T-cell (primary cell): ENCODE data around the gene LENEP. TPM values are rescaled to one million over a fixed set of nuclear protein-coding genes. Genes with fewer than 3 reads are reported as not detected.
"Not testable (repeated sequence)": the region's sequence is repeated elsewhere in the genome, so short reads cannot be mapped to it uniquely, and the experiment has no call there.

Experiments
- ATAC-seq, 4 experiments: fragments of 200-7000 bp in 3 of 4; fragments of 150-1000 bp in 1 of 4; cut with Tn5 transposase; replicated peaks in 1 of 4; 1 replicate in 3 of 4; 2 replicates in 1 of 4; pipeline ENCODE4 v1.10.0; 2021; ENCODE audit warnings: moderate library complexity in 3 of 4, mild to moderate bottlenecking in 2 of 4, moderate number of reproducible peaks in 1 of 4
- CTCF ChIA-PET, 2 donors: fragments of 300-600 bp; sonication (Branson Sonifier 250); formaldehyde crosslinking; loops; one replicate each; lab custom pipeline; 2022; ENCODE audit warnings: antibody characterized with exemption in 2 of 2; lab: Charles Lee
- POLR2A ChIA-PET, 2 donors: fragments of 300-600 bp; sonication (Branson Sonifier 250); formaldehyde crosslinking; loops; one replicate each; lab custom pipeline; 2022; ENCODE audit warnings: antibody characterized with exemption in 2 of 2; lab: Charles Lee
- DNase-seq, 35 experiments: peaks; one replicate each; pipeline versions ENCODE4 v3.0.0 to v3.0.0-alpha.2; 2013 to 2023
- H3K27ac ChIP-seq: one replicate; pipeline ENCODE4 v1.5.1; 2013; ENCODE audit warnings: low read length
- H3K27me3 ChIP-seq, 2 experiments: replicated peaks in 1 of 2; 1 replicate in 1 of 2; 2 replicates in 1 of 2; pipeline versions ENCODE4 v1.6.1 to v1.7.0; 2013; ENCODE audit warnings: low read length in 1 of 2, mixed read lengths in 1 of 2; ENCODE audit not compliant: control insufficient read depth in 2 of 2, insufficient read depth in 2 of 2; ENCODE audit errors: extremely low read depth in 1 of 2
- H3K36me3 ChIP-seq, 2 donors: 1 replicate in 1 of 2; 2 replicates in 1 of 2; pipeline versions ENCODE4 v1.6.1 to v1.7.0; 2013; ENCODE audit warnings: low read length in 1 of 2; ENCODE audit not compliant: control insufficient read depth in 2 of 2, insufficient read depth in 1 of 2; ENCODE audit errors: extremely low read depth in 1 of 2
- H3K4me1 ChIP-seq, 2 experiments: 1 replicate in 1 of 2; 2 replicates in 1 of 2; pipeline versions ENCODE4 v1.6.1 to v1.7.0; 2013; ENCODE audit warnings: low read length in 2 of 2, mixed read lengths in 1 of 2; ENCODE audit not compliant: insufficient read depth in 2 of 2, control insufficient read depth in 1 of 2; ENCODE audit errors: extremely low read depth in 1 of 2
- H3K4me3 ChIP-seq, 2 donors: 1 replicate in 1 of 2; 2 replicates in 1 of 2; pipeline versions ENCODE4 v1.5.1 to v1.7.0; 2013; ENCODE audit warnings: mild to moderate bottlenecking in 2 of 2, low read length in 1 of 2, moderate library complexity in 1 of 2; ENCODE audit not compliant: control insufficient read depth in 1 of 2; ENCODE audit errors: extremely low read depth in 1 of 2
- H3K9me3 ChIP-seq: 2 replicates; pipeline ENCODE4 v1.7.0; 2013
- H3K27ac Mint-ChIP-seq, 2 donors: one replicate each; pipeline ENCODE4 v1.8.0; 2020 to 2021; ENCODE audit warnings: mild to moderate bottlenecking in 2 of 2, mixed read lengths in 2 of 2
- H3K27me3 Mint-ChIP-seq, 2 donors: one replicate each; pipeline ENCODE4 v1.8.0; 2021 to 2022; ENCODE audit warnings: mixed read lengths in 2 of 2
- H3K36me3 Mint-ChIP-seq: one replicate; pipeline ENCODE4 v1.8.0; 2021; ENCODE audit warnings: mixed read lengths
- H3K4me1 Mint-ChIP-seq, 3 donors: one replicate each; pipeline ENCODE4 v1.8.0; 2020 to 2022; ENCODE audit warnings: mixed read lengths in 3 of 3, mild to moderate bottlenecking in 1 of 3
- H3K4me3 Mint-ChIP-seq, 3 donors: one replicate each; pipeline ENCODE4 v1.8.0; 2020 to 2022; ENCODE audit warnings: mild to moderate bottlenecking in 3 of 3, mixed read lengths in 3 of 3, moderate library complexity in 3 of 3
- H3K9me3 Mint-ChIP-seq, 3 donors: one replicate each; pipeline ENCODE4 v1.8.0; 2020 to 2022; ENCODE audit warnings: mixed read lengths in 3 of 3
- WGBS: methylation state at CpG from one replicate; pipeline ENCODE4 v1.1.5; 2013; ENCODE audit warnings: missing lambda C conversion rate; ENCODE audit not compliant: insufficient coverage; 5-methylcytosine and 5-hydroxymethylcytosine counted together
- total RNA-seq, 35 experiments: library from RNA in 6 of 35; stranded (reverse) in 6 of 35; fragments of 120-200 nt in 1 of 35; gene quantifications; one replicate each; pipeline versions ENCODE4 v1.2.1 to v1.2.4 and lab custom pipeline; 2013 to 2026

LENEP gene
- total RNA-seq, 5 donors from 2014 or later (not counting 1 experiment from before 2014, with no cell fraction given) = 1.3 to 3.0 (median 1.6) TPM; not detected in 2

DNA sequence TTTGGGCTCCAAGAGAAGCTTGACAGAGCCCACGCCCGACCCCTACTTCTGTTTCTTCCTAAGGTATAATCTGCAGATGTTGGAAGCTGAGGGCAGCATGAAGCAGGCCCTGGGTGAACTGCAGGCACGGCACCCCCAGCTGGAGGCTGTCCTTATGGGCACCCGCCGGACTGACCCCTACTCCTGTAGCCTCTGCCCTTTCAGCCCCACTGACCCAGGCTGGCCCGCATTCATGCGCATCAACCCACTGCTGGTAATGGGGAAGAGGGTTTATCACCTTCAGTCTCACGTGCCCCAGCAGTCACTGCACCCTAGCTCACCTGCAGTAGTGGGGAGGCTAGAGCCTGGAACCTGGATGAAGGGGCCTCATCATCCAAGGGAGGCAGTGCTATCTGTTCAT, 3.1 kb upstream of the LENEP start:
- peaks cover 22% of the 10 kb centered on the region for H3K36me3 Mint-ChIP-seq
- H3K27me3 ChIP-seq = no peaks in the 10 kb centered on the region
- H3K36me3 ChIP-seq = peaks cover 13 to 53% of the 10 kb centered on the region in 2 donors
- ChIA-PET POLR2A (interaction anchor here in 1 of 2 donors (0.5 kb wide), 1 partner anchor 20 kb away, joined by 3 read pairs; no protein-coding TSS in a partner anchor), CTCF (interaction anchor here in 1 of 2 donors (0.9 kb wide), 1 partner anchor 9 kb away, joined by 3 read pairs; no protein-coding TSS in a partner anchor)
- H3K27ac ChIP-seq = no peak overlapping the region
- WGBS = 100% methylated on average over 2 of the region's 8 CpGs
- H3K4me1 Mint-ChIP-seq = peaks cover 12 to 19% (median 17%) of the 10 kb centered on the region in 3 donors
- no peak for DNase-seq
- no peak for ATAC-seq
- H3K27ac Mint-ChIP-seq = no peak overlapping the region
- H3K9me3 ChIP-seq = no peaks in the 10 kb centered on the region
- H3K9me3 Mint-ChIP-seq = no peaks in the 10 kb centered on the region
- H3K4me1 ChIP-seq = peaks cover 0 to 7% of the 10 kb centered on the region in 2 experiments
- no peak overlapping the region for H3K4me3 Mint-ChIP-seq
- no peak overlapping the region for H3K4me3 ChIP-seq
- no peaks in the 10 kb centered on the region for H3K27me3 Mint-ChIP-seq

DNA sequence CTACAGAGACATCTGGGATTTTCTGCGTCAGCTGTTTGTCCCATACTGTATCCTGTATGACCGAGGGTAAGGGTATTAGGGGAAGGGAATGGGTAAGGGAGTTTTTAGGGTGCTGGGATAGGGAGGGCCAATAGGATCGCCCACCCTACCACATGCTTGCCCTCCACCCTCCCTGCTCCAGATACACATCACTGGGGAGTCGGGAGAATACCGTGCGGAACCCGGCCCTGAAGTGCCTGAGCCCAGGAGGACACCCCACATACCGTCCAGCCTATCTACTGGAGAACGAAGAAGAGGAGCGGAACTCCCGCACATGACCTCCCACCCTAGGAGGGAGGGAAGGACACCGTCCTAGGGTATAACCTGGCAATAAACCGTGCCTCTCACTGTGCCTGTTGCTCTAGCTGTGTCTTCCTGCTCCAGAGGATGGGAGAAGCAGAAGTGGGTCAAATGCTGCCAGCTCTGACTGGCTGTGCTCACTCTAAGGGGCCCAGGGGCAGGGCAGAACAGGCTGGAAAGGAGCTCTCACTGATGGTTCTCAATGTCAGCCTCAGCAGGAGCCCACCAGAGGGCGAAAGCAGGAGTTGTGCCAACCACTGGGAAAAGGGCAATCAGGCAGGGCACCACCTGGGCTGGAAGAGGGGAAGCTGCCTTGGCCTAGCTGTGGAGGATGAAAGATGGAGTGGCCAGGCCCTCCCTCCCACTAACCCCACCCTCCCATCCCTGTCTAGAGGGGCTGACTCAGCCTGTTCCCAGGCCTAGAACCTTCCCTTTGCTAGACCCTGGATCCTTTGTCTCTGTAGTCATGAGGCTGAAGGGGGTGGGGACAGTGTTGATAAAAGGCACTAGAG, 440 bp upstream of the LENEP start:
- 81% methylated on average over 2 of the region's 14 CpGs for WGBS
- no peaks in the 10 kb centered on the region for H3K9me3 ChIP-seq
- no peaks in the 10 kb centered on the region for H3K27me3 ChIP-seq
- H3K36me3 ChIP-seq = peaks cover 13 to 38% of the 10 kb centered on the region in 2 donors
- Mint-ChIP-seq H3K9me3 (no peaks in the 10 kb centered on the region), H3K36me3 (peaks cover 16% of the 10 kb centered on the region), H3K27me3 (no peaks in the 10 kb centered on the region), H3K4me3 (no peak overlapping the region), H3K4me1 (peaks cover 18 to 28% (median 23%) of the 10 kb centered on the region in 3 donors), H3K27ac (no peak overlapping the region)
- H3K4me3 ChIP-seq = no peak overlapping the region
- DNase-seq (no peak), ATAC-seq (peak in 1 of 4 experiments; percentile 33)
- peaks cover 0 to 15% of the 10 kb centered on the region in 2 experiments for H3K4me1 ChIP-seq
- H3K27ac ChIP-seq = no peak overlapping the region
- POLR2A ChIA-PET = interaction anchor here in 1 of 2 donors (0.5 kb wide), 1 partner anchor 8 kb away, joined by 3 read pairs; no protein-coding TSS in a partner anchor
- CTCF ChIA-PET = interaction anchor here (0.6 to 1.8 kb wide), 3 partner anchors 8 to 86 kb away, joined by 3 to 5 read pairs (median 4); no protein-coding TSS in a partner anchor

DNA sequence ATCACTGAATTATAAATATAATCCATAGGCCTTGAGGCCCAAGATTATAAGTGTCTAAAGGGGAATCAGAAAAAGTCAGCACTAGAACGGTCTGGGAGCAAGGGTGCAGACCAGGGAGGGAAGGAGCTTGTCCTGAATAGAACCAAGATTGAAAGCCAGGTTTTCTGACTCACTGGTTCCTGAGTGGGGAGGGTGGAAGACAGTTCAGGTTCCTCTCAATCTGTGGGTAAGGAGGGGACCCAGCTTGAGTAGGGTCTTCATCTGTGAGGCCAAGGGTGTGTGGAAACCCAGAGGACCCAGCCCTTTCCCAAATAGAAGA, 842 bp downstream of the LENEP start:
- Histone ChIP-seq H3K27me3 (no peaks in the 10 kb centered on the region), H3K9me3 (no peaks in the 10 kb centered on the region), H3K4me1 (peaks cover 6 to 25% of the 10 kb centered on the region in 2 experiments), H3K27ac (no peak overlapping the region), H3K4me3 (no peak overlapping the region), H3K36me3 (peaks cover 3 to 25% of the 10 kb centered on the region in 2 donors)
- peaks cover 19 to 27% (median 25%) of the 10 kb centered on the region in 3 donors for H3K4me1 Mint-ChIP-seq
- ATAC-seq (no peak), DNase-seq (no peak)
- H3K27me3 Mint-ChIP-seq = no peaks in the 10 kb centered on the region
- CTCF ChIA-PET = interaction anchor here (0.5 to 1.8 kb wide), 5 partner anchors 10 to 27 kb away, joined by 3 to 5 read pairs (median 3); no protein-coding TSS in a partner anchor
- WGBS = 80% methylated on average over 1 of the region's 1 CpG
- H3K9me3 Mint-ChIP-seq = no peaks in the 10 kb centered on the region
- H3K4me3 Mint-ChIP-seq = no peak overlapping the region
- POLR2A ChIA-PET = interaction anchor here in 1 of 2 donors (0.5 to 1.1 kb wide), 2 partner anchors 11 to 31 kb away, joined by 3 to 11 read pairs; partner anchors contain the start of gene FLAD1
- H3K36me3 Mint-ChIP-seq = peaks cover 6% of the 10 kb centered on the region
- no peak overlapping the region for H3K27ac Mint-ChIP-seq

DNA sequence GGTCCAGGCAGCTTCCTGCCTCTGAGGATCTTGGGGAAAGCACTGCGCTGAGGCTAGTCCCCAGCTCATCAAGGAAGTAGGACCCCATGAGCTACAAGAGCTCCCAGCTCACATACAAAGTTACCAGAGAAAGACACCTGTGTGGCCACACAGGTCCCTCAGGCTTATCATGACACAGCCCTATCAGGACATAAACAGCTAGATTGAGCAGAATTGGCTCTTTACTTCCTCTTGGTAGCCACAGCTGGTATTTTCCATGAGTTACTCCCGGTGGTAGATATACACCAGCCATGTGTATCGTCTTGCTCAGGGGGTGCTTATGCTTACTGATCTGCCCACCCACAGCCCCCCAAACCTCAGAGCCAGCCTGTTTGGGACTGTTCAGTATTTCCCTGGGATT, 1.2 kb downstream of the LENEP start:
- Histone ChIP-seq H3K4me3 (no peak overlapping the region), H3K27ac (no peak overlapping the region), H3K4me1 (peaks cover 6 to 26% of the 10 kb centered on the region in 2 experiments), H3K36me3 (peaks cover 2 to 22% of the 10 kb centered on the region in 2 donors), H3K27me3 (no peaks in the 10 kb centered on the region), H3K9me3 (no peaks in the 10 kb centered on the region)
- ChIA-PET POLR2A (interaction anchor here in 1 of 2 donors (0.5 to 1.1 kb wide), 3 partner anchors 11 to 31 kb away, joined by 3 to 11 read pairs (median 3); partner anchors contain the start of gene FLAD1), CTCF (interaction anchor here (0.5 to 1.8 kb wide), 7 partner anchors 10 to 28 kb away, joined by 3 to 8 read pairs (median 3); no protein-coding TSS in a partner anchor)
- ATAC-seq (no peak), DNase-seq (no peak)
- WGBS = 63% methylated on average over 3 of the region's 3 CpGs
- no peaks in the 10 kb centered on the region for H3K27me3 Mint-ChIP-seq
- H3K27ac Mint-ChIP-seq = peak overlapping the region in 1 of 2 donors; percentile 28
- H3K4me3 Mint-ChIP-seq = no peak overlapping the region
- H3K4me1 Mint-ChIP-seq = peaks cover 19 to 24% (median 23%) of the 10 kb centered on the region in 3 donors
- H3K9me3 Mint-ChIP-seq = no peaks in the 10 kb centered on the region
- peaks cover 3% of the 10 kb centered on the region for H3K36me3 Mint-ChIP-seq

DNA sequence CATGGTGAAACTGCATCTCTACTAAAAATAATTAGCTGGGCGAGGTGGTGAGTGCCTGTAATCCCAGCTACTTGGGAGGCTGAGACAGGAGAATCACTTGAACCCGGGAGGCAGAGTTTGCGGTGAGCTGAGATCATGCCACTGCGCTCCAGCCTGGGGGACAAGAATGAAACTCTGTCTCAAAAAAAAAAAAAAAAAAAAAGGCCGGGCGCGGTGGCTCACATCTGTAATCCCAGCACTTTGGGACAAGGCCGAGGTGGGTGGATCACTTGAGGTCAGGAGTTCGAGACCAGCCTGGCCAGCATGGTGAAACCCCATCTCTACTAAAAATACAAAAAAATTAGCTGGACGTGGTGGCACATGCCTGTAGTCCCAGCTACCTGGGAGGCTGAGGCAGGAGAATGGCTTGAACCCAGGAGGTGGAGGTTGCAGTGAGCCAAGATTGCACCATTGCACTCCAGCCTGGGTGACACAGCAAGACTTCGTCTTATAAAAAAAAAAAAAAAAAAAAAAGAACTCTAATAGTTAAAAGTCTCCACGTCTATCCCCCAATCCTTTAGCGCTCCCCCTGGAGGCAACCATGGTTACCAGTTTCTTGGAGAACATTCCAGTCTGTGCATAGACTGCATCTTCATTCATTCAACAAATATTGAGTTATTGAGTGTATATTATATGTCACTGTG, 2.1 kb downstream of the LENEP start:
- not testable (repeated sequence) for H3K27me3 ChIP-seq, H3K27me3 Mint-ChIP-seq, H3K4me3 ChIP-seq, H3K27ac ChIP-seq, H3K4me3 Mint-ChIP-seq, ATAC-seq, H3K36me3 Mint-ChIP-seq, H3K9me3 ChIP-seq, H3K9me3 Mint-ChIP-seq
- ChIA-PET CTCF (interaction anchor here (0.7 to 1.3 kb wide), 6 partner anchors 8 to 481 kb away, joined by 3 to 8 read pairs (median 6); no protein-coding TSS in a partner anchor), POLR2A (interaction anchor here in 1 of 2 donors (0.8 kb wide), 1 partner anchor 961 kb away, joined by 10 read pairs; no protein-coding TSS in a partner anchor)
- Mint-ChIP-seq H3K27ac (peak overlapping the region in 1 of 2 donors; percentile 22), H3K4me1 (peaks cover 22 to 28% (median 28%) of the 10 kb centered on the region in 3 donors)
- 90% methylated on average over 2 of the region's 13 CpGs for WGBS
- H3K4me1 ChIP-seq = peaks cover 6 to 34% of the 10 kb centered on the region in 2 experiments
- peak in 1 of 35 experiments; percentile 31 for DNase-seq
- peaks cover 2 to 14% of the 10 kb centered on the region in 2 donors for H3K36me3 ChIP-seq
